HuH-7.5 (cell line): ENCODE measurements around the gene PRICKLE4.

Experiments used
- DNase-seq: peaks from one replicate; pipeline ENCODE4 v3.0.0; 2011; ENCODE audit warnings: low spot score

Gene PRICKLE4

GRCh38 chr6:41771058-41771983 lies 9.3 kb upstream of the PRICKLE4 start:
- DNase-seq: no peak

- DNase-seq: no peak
Measured at GRCh38 chr6:41774841-41775240, 5.7 kb upstream of the PRICKLE4 start.

- no peak for DNase-seq
Measured at GRCh38 chr6:41775293-41775882, 5.2 kb upstream of the PRICKLE4 start.

- DNase-seq: no peak
Measured at GRCh38 chr6:41777551-41778285, 2.9 kb upstream of the PRICKLE4 start.

GRCh38 chr6:41778895-41779294 lies 1.7 kb upstream of the PRICKLE4 start:
- no peak for DNase-seq

GRCh38 chr6:41779336-41779735 lies 1.2 kb upstream of the PRICKLE4 start:
- no peak for DNase-seq

- DNase-seq: peak; percentile 93
Measured at GRCh38 chr6:41779788-41780550, 613 bp upstream of the PRICKLE4 start, which contains the start of gene FRS3. TSS of gene FRS3 (minus strand) at chr6:41779900. CDS start at chr6:41776987, 2,913 bp downstream.

GRCh38 chr6:41781366-41781730 lies 766 bp downstream of the PRICKLE4 start:
- no peak for DNase-seq

GRCh38 chr6:41783106-41783780 lies 2.7 kb downstream of the PRICKLE4 start:
- DNase-seq: no peak

- DNase-seq: no peak
Measured at GRCh38 chr6:41784581-41785171, 4.1 kb downstream of the PRICKLE4 start.

- no peak for DNase-seq
Measured at GRCh38 chr6:41785254-41785653, 4.7 kb downstream of the PRICKLE4 start.

- peak; percentile 51 for DNase-seq
Measured at GRCh38 chr6:41785689-41786450, 5.3 kb downstream of the PRICKLE4 start.

GRCh38 chr6:41786451-41787218 lies 6.1 kb downstream of the PRICKLE4 start:
- peak; percentile 82 for DNase-seq

GRCh38 chr6:41787219-41787917 lies 6.8 kb downstream of the PRICKLE4 start, which contains the start of gene TOMM6:
TSS of gene TOMM6 (plus strand) at chr6:41787694. CDS start at chr6:41787698, 4 bp downstream.
- peak; percentile 70 for DNase-seq

- no peak for DNase-seq
Measured at GRCh38 chr6:41789390-41789724, 8.8 kb downstream of the PRICKLE4 start.

GRCh38 chr6:41790045-41790444 lies 9.5 kb downstream of the PRICKLE4 start:
- DNase-seq: no peak

GRCh38 chr6:41791305-41791704 lies 10.7 kb downstream of the PRICKLE4 start:
- DNase-seq: no peak

GRCh38 chr6:41791984-41792383 lies 11.4 kb downstream of the PRICKLE4 start:
- no peak for DNase-seq

- no peak for DNase-seq
Measured at GRCh38 chr6:41796474-41796873, 15.9 kb downstream of the PRICKLE4 start.
